ENCODE results near the gene LRRC71. TPM values are rescaled to one million over a fixed set of nuclear protein-coding genes. Genes with fewer than 3 reads are reported as not detected.
A peak's percentile ranks its signal among the peaks of the same experiment; 100 is the strongest.

The LRRC71 gene
- total and polyA plus RNA-seq, 2 of the 4 experiments (the other 2 are of a cell fraction): 0.50 TPM; not detected in 1

GRCh38 chr1:156912861-156913808, 7.3 kb upstream of the LRRC71 start:
- peaks cover 3% of the 10 kb centered on the region for H4K20me1 ChIP-seq (ENCODE audit: insufficient read depth, low read length)
- WGBS, 2 experiments (ENCODE audit: extremely low coverage in 2 of 2, insufficient read length in 1 of 2): 82% methylated on average over 8 of the region's 24 CpGs; no CpG with 5 or more reads in 1 of the 2 experiments
- no peak for DNase-seq
- no peak overlapping the region for H2BK20ac ChIP-seq (ENCODE audit: low read depth, low read length)
- H3K23ac ChIP-seq (ENCODE audit: low read depth, low read length): no peak overlapping the region
- no peak overlapping the region for H3K14ac ChIP-seq (replicated peaks; ENCODE audit: low read depth, low read length)
- POLR2A ChIA-PET (ENCODE audit: unreplicated experiment): no interaction called here
- H2BK120ac ChIP-seq (ENCODE audit: low read depth, low read length): no peak overlapping the region
- H3K9me1 ChIP-seq (ENCODE audit: insufficient read depth, low read length): peaks cover 6% of the 10 kb centered on the region
- dilution Hi-C loops (cut with HindIII; ENCODE audit: low sequenced_read_pairs, unreplicated experiment) (no loop called here), in situ Hi-C loops (cut with MboI; ENCODE audit: low sequenced_read_pairs) (no loop called here), intact Hi-C loops (cut with micrococcal nuclease) (no loop called here)
- no peak overlapping the region for H3K4me2 ChIP-seq (ENCODE audit: low read depth, low read length)
- no peak overlapping the region for H2AK5ac ChIP-seq (ENCODE audit: low read depth, low read length)
- H3K9me3 ChIP-seq (ENCODE audit: control insufficient read depth, insufficient read depth, low read length): no peaks in the 10 kb centered on the region
- peak overlapping the region; percentile 81 for H2AK9ac ChIP-seq (replicated peaks; ENCODE audit: low read depth, low read length, poor library complexity)
- CTCF ChIA-PET: interaction anchor here (0.6 kb wide), 1 partner anchor 53 kb away, joined by 4 read pairs; no protein-coding TSS in a partner anchor
- peak overlapping the region; percentile 21 for H2AFZ ChIP-seq (replicated peaks; ENCODE audit: low read length, poor library complexity)
- H4K91ac ChIP-seq (ENCODE audit: insufficient read depth, low read depth, low read length): no peak overlapping the region
- no peaks in the 10 kb centered on the region for H3K27me3 ChIP-seq (ENCODE audit: control insufficient read depth, insufficient read depth, low read length)
- H2BK5ac ChIP-seq (ENCODE audit: low read depth, low read length, poor library complexity, severe bottlenecking): no peak overlapping the region
- no peak overlapping the region for H3K18ac ChIP-seq (ENCODE audit: low read depth, low read length)
- no peak overlapping the region for H3K4me3 ChIP-seq (ENCODE audit: insufficient read depth, low read depth, low read length)
- no peak overlapping the region for H2BK15ac ChIP-seq (ENCODE audit: low read depth, low read length)
- H3K79me1 ChIP-seq (ENCODE audit: low read depth in 1 of 2, low read length in 2 of 2): peaks cover 0 to 14% of the 10 kb centered on the region in 2 experiments; a peak in 1 of 4 replicates
- TF ChIP-seq RCOR1 (IDR thresholded peaks at IDR 0.05; ENCODE audit: insufficient replicate concordance, low read length) (no peak), BHLHE40 (IDR thresholded peaks at IDR 0.05; ENCODE audit: low read depth, low read length) (no peak), NFE2L2 (IDR thresholded peaks at IDR 0.05; ENCODE audit: low read depth, low read length) (no peak), POLR2A (IDR thresholded peaks at IDR 0.05; ENCODE audit: low read depth, low read length) (no peak), RFX5 (IDR thresholded peaks at IDR 0.05; ENCODE audit: low read depth, low read length) (no peak), CTCF (conservative IDR thresholded peaks at IDR 0.05; ENCODE audit: low read depth, low read length) (no peak), FOS (IDR thresholded peaks at IDR 0.05; ENCODE audit: low read depth, low read length) (no peak), CEBPB (IDR thresholded peaks at IDR 0.05; ENCODE audit: low read depth, low read length) (no peak), MAZ (IDR thresholded peaks at IDR 0.05; ENCODE audit: borderline replicate concordance, low read depth, low read length) (no peak)
- H4K8ac ChIP-seq (ENCODE audit: low read depth in 2 of 2, low read length in 2 of 2): no peak overlapping the region
- H3K56ac ChIP-seq (ENCODE audit: extremely low read depth, insufficient read depth, low read length): no peak overlapping the region
- 0 out of 2 replicates have a peak, but pooled peaks have one; percentile 8 for ATAC-seq (ENCODE audit: low read depth)
- peaks cover 8% of the 10 kb centered on the region for H3K4me1 ChIP-seq (ENCODE audit: control insufficient read depth, insufficient read depth, low read length)
- no TSS peak for BruUV-seq (replicated peaks)
- H3K27ac ChIP-seq (ENCODE audit: insufficient read depth, low read length): no peak overlapping the region
- no peak overlapping the region for H3K9ac ChIP-seq (ENCODE audit: low read depth, low read length)
- H3K4ac ChIP-seq (ENCODE audit: low read depth, low read length): no peak overlapping the region
- no peak overlapping the region for H4K5ac ChIP-seq (ENCODE audit: low read depth, low read length)
- H3K36me3 ChIP-seq (ENCODE audit: control insufficient read depth, insufficient read depth, low read length): peaks cover 22% of the 10 kb centered on the region

Data from IMR-90 (cell line).